NAMALWA (cell line): Measurements from ENCODE around the gene GALNT13.

ENCODE experiments used
- DNase-seq: peaks from one replicate; pipeline ENCODE4 v3.0.0-alpha.2; 2015; ENCODE audit warnings: low spot score

GALNT13 gene

GRCh38 chr2:153871231-153872221 lies at the start of gene GALNT13:
Gene GALNT13, plus strand, starts transcription at chr2:153871922.
- no peak for DNase-seq

DNA sequence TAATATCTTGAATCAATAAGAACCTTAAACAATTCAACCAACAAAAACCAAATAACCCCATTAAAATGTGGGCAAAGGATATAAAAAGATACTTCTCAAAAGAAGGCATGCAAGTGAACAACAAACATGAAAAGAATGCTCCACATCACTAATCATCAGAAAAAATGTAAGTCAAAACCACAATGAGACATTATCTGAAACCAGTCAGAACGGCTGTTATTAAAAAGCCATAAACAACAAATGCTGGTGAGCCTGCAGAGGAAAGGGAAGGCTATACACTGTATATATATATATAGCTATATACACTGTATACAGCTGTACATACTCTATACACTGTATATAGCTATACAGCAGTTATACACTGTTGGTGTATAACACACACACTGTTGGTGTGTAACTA lies 47.8 kb upstream of the GALNT13 start:
- DNase-seq: no peak

- DNase-seq: no peak
Observed at GRCh38 chr2:153828335-153828734, 43.4 kb upstream of the GALNT13 start.

- DNase-seq: no peak
Observed at GRCh38 chr2:153834662-153835061, 37.1 kb upstream of the GALNT13 start.

GRCh38 chr2:153858250-153858649 lies 13.5 kb upstream of the GALNT13 start:
- no peak for DNase-seq

- DNase-seq: no peak
Observed at GRCh38 chr2:153864022-153864421, 7.7 kb upstream of the GALNT13 start.

DNA sequence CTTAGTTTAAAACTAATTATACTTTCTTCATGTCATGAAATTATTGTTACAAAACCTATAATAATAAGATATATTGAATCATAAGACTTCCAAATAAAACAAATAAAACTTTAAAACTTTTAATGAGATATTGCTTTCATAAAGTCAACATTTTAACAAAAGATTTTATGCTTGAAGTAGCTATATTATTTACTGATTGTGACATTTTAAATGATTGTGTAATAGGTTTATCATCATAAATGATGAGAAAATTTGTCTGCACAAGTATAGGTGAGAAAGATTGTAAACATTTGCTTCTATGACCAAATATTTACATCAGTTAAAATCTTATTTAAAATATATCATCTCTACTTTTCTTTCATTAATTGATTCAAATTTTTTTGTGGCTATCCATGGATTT lies 5.1 kb upstream of the GALNT13 start:
- no peak for DNase-seq

- DNase-seq: no peak
Observed at GRCh38 chr2:153870308-153870707, 1.4 kb upstream of the GALNT13 start.

DNA sequence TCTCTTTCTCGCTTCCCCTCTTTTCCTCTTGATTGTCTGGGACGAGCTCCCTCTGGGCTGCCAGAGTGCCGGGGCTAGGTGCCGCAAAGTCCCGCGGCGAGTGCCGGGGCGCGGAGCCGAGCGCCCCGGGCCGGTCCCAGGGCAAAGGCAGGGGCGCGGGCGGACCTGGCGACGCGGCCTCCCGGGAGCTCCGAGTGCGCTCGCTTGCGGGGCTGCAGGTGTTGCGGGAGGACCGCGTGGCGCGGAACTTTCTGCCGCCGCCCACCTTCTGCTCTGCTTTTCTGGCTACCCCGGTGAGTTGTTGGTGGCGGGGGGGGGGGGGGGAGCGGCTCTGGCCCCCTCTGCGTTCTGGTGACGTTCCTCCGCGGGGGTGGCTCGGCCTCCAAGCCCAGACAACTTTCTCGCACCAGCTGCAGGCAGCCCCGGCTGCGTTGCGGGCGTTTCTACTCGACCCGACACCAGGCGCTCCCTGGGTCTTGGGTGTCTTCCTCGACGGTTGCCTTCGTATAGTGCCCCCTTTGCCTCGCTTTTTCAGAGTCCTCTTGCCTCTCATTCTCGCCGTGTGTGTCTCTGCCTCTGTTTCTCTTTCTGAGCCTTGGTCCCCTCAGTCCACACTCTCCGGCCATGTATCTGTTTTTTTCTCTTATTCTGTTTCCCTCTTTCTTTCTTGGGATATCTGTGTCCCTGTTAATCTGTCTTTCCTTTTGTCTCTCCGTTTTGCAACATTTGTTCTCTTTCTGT lies 759 bp downstream of the GALNT13 start:
- DNase-seq: no peak

- no peak for DNase-seq
Observed at GRCh38 chr2:153873052-153874048, 1.6 kb downstream of the GALNT13 start.

- DNase-seq: no peak
Observed at GRCh38 chr2:153875801-153876466, 4.2 kb downstream of the GALNT13 start.

DNA sequence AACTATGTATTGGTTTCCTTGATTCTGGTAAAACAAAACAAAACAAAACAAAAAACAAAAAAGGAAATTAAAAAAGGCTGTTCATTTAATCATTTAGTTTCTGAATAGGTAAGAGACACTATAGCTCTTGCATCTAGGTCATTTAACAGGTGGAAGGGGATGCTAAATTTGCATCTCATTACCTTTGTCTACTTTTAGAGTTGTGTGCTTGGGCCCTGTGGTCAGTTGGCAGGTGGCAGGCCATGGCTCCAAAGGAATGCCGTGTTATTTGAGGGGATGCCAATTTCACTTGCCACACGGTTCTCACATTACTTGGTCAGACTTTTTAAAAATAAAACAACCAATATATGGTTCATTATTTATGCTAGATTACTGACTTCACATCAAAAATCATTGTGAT lies 9.2 kb downstream of the GALNT13 start:
- no peak for DNase-seq

- DNase-seq: no peak
Observed at GRCh38 chr2:153886833-153887232, 15.1 kb downstream of the GALNT13 start.

DNA sequence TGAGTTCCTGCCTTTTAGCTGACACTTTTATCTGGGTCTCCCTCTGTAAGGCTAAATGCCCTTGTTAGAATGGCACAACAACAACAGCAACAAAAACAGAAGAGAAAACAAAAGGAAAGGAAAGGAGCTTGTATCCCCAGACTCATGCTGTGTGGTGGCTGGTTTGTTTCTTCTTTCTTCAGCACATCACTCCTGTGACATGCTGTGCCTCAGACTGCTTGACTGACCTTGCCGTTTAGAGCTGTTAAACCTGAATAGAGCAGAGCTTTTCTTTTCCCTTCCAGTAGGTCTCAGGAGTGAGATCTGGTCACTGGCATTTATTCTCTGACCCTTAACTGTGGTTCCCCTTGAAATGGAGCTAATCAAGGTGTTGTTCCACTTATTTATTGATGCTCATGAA lies 18.9 kb downstream of the GALNT13 start:
- DNase-seq: no peak

DNA sequence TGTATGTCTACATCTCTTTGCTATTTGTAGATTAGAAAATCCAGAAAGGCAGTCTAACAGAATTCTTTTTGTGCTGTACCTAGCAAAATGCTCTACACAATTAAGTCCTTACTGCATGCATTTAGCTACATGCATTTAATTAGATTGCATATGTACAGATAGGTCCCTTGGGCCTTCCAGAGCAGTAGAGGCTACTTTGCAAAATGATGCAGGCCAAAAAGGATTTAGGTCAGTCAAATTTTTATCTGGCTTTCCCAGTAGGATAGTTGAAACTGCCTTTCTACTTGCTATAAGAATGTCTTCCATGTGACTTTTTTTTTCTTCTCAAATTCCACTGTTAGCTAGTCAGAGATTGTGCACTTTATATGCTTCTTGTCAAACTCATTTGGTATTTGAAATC lies 19.3 kb downstream of the GALNT13 start:
- DNase-seq: no peak

DNA sequence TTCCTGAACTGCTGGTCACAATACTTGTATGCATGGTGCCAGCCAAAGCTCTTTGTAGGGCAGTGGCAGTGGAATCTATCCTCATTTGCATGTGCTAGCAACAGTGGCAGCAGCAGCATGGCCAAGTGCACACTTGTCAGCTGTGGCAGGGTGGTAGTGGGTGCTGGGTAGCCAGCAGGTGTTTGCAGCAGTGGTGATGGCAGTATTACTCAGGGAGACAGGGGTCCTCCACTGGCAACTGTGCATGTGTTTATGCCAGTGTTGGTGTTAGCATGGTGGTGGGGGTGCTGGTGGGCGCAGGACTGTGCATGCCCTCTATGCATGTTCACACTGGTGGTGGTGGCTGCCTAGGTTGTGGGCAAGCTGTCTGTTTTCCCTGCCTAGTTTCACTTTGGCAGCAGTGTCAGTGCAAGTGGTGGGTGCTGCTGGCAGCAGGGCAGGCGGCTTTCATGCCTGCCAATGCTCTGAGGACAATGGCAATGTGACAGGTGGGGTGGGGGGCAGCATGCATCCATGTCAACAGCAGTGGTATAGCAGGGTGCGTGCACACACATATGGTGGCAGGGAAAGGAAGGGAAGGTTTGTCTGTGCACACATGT lies 41.2 kb downstream of the GALNT13 start:
- no peak for DNase-seq

- no peak for DNase-seq
Observed at GRCh38 chr2:153917570-153917969, 45.8 kb downstream of the GALNT13 start.

GRCh38 chr2:153935511-153935910 lies 63.8 kb downstream of the GALNT13 start:
- no peak for DNase-seq

GRCh38 chr2:153939124-153939796 lies 67.5 kb downstream of the GALNT13 start:
- no peak for DNase-seq

DNA sequence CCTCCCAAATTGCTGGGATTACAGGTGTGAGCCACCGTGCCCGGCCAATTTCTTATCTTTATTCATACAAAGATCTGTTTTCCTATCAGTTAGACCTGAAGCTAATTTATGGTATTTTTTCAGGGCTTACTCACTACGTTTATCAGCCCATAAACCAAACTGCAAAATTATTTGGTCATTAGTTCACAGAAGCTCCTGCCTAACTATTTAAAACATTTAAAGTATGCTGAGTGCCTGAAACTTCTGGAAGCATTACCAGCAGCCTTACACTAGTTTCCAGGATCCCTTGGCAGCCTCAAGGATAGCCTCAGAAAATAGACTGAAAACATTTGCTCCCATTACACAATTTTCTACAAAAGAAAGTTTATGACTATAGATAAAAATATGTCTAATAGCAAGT lies 68.8 kb downstream of the GALNT13 start:
- no peak for DNase-seq
